Lower leg skin (tissue), 3 donors: Measurements from ENCODE around the gene MAD2L1.

ENCODE experiments used
- POLR2A ChIP-seq, 2 donors: fragments of 450-650 bp; IDR thresholded peaks; one replicate each; pipeline ENCODE4 v1.6.1; 2016 to 2017; ENCODE audit warnings: antibody characterized with exemption in 2 of 2, mild to moderate bottlenecking in 1 of 2, moderate library complexity in 1 of 2
- TF ChIP-seq, protein P1 (sequence below), 3 donors: fragments of 450-650 bp; IDR thresholded peaks; one replicate each; pipeline ENCODE4 v1.5.1; 2016; ENCODE audit warnings: antibody characterized with exemption in 3 of 3, mild to moderate bottlenecking in 3 of 3, moderate library complexity in 2 of 3

GRCh38 chr4:120078216-120078615 is 11.6 kb upstream of the MAD2L1 start:
- TF ChIP-seq, protein P1, sequence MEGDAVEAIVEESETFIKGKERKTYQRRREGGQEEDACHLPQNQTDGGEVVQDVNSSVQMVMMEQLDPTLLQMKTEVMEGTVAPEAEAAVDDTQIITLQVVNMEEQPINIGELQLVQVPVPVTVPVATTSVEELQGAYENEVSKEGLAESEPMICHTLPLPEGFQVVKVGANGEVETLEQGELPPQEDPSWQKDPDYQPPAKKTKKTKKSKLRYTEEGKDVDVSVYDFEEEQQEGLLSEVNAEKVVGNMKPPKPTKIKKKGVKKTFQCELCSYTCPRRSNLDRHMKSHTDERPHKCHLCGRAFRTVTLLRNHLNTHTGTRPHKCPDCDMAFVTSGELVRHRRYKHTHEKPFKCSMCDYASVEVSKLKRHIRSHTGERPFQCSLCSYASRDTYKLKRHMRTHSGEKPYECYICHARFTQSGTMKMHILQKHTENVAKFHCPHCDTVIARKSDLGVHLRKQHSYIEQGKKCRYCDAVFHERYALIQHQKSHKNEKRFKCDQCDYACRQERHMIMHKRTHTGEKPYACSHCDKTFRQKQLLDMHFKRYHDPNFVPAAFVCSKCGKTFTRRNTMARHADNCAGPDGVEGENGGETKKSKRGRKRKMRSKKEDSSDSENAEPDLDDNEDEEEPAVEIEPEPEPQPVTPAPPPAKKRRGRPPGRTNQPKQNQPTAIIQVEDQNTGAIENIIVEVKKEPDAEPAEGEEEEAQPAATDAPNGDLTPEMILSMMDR (IDR thresholded peaks at IDR 0.05), result no peak
- TF ChIP-seq POLR2A (IDR thresholded peaks at IDR 0.05), result no peak
